ENCODE measurements around the gene SLC22A31.
"Not testable (repeated sequence)": the region's sequence is repeated elsewhere in the genome, so short reads cannot be mapped to it uniquely, and the experiment has no call there.

GRCh38 chr16:89185887-89186592, 14.3 kb downstream of the SLC22A31 start:
- TF ChIP-seq POLR2A, CTCF (IDR thresholded peaks at IDR 0.05): not testable (repeated sequence)
